Daoy (cell line): Measurements from ENCODE around the gene RNASE4. TPM values are rescaled to one million over a fixed set of nuclear protein-coding genes. Genes with fewer than 3 reads are reported as not detected.
A peak's percentile ranks its signal among the peaks of the same experiment; 100 is the strongest.
"Not testable (repeated sequence)": the region's sequence is repeated elsewhere in the genome, so short reads cannot be mapped to it uniquely, and the experiment has no call there.

ENCODE experiments used
- DNase-seq: peaks from one replicate; pipeline ENCODE4 v3.0.0-alpha.2; 2015; ENCODE audit warnings: low read depth
- total RNA-seq: library from RNA; depleted of rRNA; stranded (reverse); fragments of >200 nt; shearing (Covaris generic); gene quantifications from 2 replicates; pipeline ENCODE4 v1.2.3, GENCODE V29; 2014; rRNA removed

The RNASE4 gene
- total RNA-seq = 2.4 and 5.2 TPM in 2 replicates

GRCh38 chr14:20683891-20684661, at the start of gene RNASE4:
Gene RNASE4 (plus strand): TSS chr14:20684560. CDS start chr14:20699372, 14,812 bp downstream.
- peak; percentile 94 for DNase-seq

DNA sequence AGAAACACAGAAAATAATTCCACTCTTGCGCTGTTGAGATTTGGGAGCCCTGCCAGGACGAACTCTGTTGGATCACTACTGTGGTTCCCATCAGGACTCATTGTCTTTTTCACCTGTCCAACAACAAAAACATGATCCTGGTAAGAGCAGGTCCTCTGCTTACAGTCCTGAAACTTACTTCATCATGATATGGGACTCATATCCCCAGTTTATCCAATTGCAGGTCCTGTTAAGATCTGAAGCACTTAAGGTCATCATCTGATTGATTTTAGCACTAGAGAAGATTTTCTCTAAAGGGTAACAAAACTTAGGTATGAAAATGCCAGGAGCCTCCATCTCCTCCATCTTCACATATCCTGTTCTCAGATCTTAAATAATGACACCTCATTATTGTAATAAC, 42.8 kb upstream of the RNASE4 start, which contains the start of gene OR6S1:
OR6S1 (minus strand) TSS at position 101 of the 400 bp plus-strand sequence; CDS start at position 101, 0 bp downstream.
- DNase-seq = no peak

DNA sequence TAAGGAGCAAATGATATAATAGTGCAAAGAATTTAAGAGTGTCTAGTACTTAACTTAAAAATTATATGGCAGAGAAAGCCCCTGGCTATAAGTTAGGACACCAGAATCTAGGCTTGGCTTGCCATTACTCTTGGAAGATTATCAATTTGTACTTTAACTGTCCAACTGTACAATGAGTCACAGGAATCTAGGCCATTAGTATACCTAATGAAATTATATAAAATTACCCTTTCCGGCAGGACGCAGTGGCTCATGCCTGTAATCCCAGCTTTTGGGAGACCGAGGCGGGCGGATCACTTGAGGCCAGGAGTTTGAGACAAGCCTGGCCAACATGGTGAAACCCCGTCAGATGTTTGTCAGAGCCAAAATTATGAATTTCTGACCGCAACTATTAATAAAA, 42.2 kb upstream of the RNASE4 start:
- DNase-seq = no peak

DNA sequence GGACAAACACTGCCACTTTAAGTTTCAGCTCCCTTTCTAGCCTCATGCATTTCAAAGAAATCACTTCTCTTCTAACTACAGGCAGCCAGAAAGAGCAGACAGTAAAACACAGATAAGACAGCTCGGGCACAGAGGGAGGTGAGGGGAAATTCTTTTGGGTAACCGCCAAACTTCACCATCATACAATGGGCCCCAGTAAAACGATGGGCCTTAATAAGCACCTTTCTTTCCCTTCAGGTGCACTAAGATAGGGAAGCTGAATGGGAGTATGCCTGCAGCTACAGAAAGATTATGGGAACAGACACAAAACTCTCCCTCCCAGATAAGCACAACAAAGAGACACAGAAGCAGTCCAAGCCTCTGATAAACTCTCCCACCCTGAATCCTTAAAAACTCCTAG, 41.6 kb upstream of the RNASE4 start:
- DNase-seq = not testable (repeated sequence)

DNA sequence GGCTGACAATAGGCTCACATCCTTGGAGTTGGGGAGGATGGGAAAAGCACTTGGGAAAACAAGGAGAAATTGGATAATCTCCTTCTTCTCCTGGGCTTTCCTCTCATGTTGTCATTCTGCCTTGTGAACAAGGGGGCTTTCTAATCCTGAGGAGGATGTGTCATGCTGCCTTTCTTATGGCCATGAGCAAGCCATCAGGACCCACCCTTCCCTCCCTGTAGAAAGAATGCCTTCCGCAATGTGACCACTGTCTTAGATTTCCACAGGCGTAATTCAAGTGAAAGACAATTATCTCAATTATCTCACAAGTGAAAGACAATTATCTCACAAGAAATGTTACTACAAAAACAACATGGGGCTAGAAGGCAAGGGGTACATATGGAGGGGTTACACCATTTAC, 39.8 kb upstream of the RNASE4 start:
- no peak for DNase-seq

GRCh38 chr14:20645481-20645880, 38.9 kb upstream of the RNASE4 start:
- no peak for DNase-seq

DNA sequence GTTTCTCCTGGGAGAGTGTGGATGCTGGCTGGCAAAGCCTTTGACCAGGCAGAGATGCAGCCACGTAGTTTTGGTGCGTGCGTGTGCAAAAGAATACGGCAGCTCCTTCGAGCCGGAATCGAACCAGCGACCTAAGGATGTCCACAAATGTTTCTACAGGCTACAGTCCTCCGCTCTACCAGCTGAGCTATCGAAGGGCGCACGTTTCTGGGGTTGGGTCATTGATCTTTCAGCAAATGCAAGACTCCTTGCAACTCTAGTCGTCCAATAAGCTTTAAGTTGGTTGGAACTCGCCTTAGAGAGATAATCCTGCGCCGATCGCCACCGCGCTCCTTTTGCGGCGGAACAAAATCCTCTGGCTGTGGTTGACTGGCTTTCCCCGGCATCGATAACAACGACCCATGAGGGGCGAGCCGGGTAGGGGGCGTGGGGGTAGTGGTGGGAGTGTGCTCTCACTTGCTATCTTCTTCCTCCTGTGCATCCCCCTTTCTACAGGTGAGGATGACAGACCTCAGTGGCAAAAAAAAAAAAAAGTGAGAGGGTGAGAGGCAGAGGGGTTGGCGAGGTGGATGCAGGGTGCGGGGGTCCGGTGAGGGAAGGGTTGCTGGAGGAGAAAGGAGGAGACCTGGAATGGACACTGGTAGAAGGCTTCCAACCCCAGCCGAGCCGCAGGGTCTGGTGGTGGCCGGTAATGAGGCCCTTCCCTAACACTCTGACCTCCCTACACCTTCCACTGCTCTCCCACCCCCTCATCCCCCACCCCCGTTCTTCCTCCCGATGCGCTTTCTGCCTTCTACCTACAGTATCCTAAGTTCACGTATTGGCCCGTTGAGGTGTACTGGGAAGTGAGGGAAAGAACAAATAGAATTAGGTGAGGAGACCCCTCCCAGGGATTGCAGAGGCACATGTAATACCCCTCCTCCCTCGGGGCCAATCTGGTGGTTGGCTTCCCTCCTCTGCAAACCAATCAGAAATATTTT, 31.1 kb upstream of the RNASE4 start:
- peak; percentile 96 for DNase-seq

DNA sequence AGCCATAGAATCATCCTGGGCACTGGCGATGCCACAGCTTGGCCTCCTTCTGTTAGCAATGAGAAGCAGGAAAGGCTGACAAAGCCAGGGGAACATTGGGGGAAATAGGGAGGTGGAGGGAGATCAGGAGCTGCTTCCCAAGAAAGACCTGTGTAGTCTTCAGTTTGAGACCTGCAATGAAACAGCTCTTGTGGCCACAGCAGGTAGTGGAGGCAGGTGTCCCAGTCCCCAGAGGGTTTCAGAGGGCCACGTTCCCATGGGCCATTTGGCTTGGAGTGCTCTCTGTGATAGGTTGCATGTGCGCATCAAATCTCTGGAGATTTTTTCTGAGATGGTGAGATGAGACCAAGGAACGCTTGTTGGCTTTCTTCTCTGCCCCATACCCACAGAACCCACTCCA, 28.5 kb upstream of the RNASE4 start:
- DNase-seq = no peak

- DNase-seq = no peak
Measured at GRCh38 chr14:20656274-20656673, 28.1 kb upstream of the RNASE4 start.

DNA sequence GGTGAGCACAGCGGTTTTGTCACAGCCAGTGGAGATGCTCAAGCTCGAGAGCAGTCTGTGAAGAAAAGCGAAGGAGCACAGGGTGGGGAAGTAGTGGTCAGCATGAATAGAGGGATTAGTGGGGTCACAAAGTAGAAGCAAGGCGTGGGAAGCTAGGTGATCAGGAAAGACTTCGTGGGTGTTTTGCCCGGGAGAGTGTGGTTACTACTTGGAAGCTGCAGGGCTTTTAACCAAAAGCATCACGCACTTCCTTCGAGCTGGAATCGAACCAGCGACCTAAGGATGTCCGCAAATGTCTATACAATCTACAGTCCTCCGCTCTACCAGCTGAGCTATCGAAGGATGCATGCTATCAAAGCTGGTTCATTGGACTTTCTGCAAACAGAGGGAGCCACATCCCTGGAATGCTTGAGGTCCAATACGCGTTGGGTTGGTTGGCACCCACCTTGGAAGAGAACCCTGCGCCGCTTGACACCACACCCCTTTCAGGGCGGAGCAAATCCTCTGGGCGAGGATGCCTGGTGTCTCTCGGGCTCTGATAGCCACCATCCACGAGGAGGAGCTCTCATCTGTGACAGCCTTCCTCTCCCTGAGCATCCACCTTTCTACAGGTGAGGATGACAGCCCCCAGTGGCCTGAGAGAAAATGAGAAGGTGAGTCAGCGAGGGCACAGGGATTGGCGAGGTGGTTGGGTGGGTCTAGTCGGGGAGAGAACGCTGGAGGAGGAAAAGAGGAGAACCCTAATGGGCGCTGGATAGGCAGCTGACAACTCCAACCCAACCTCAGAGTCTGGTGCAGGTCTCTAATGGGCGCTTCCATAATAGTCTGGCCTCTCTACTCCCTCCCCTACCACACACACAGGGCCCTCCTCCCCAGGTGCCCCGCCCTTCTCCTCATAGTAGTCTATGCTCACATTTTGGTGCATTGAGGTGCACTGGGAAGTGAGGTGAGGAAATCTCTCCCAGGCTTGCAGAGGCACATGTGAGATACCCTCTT, 26.8 kb upstream of the RNASE4 start:
- peak; percentile 83 for DNase-seq

- DNase-seq = no peak
Measured at GRCh38 chr14:20658246-20658645, 26.1 kb upstream of the RNASE4 start.

GRCh38 chr14:20659336-20659735, 25.0 kb upstream of the RNASE4 start:
- no peak for DNase-seq

- peak; percentile 53 for DNase-seq
Measured at GRCh38 chr14:20659813-20660395, 24.5 kb upstream of the RNASE4 start.

DNA sequence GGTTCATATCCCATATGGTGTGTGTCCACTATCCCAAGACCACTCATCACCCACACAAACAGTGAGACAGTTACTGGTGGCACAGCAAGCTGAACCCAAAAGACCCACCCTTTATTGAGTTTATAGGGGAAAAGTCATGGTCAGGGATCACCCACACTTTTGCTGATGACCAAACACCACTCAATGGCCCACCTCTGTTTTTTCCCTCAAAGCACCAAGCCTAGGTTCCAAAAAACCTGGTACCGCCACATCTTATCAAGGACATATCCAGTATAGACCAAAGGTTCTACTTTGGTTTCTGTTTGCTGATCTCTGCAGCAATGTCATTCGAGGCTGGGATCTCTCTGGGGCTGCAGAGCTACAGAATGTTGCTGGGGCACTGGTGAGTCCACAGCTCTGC, 23.2 kb upstream of the RNASE4 start:
- no peak for DNase-seq

- DNase-seq = peak; percentile 96
Measured at GRCh38 chr14:20662968-20663732, 21.2 kb upstream of the RNASE4 start.

- not testable (repeated sequence) for DNase-seq
Measured at GRCh38 chr14:20666400-20666961, 17.9 kb upstream of the RNASE4 start.

DNA sequence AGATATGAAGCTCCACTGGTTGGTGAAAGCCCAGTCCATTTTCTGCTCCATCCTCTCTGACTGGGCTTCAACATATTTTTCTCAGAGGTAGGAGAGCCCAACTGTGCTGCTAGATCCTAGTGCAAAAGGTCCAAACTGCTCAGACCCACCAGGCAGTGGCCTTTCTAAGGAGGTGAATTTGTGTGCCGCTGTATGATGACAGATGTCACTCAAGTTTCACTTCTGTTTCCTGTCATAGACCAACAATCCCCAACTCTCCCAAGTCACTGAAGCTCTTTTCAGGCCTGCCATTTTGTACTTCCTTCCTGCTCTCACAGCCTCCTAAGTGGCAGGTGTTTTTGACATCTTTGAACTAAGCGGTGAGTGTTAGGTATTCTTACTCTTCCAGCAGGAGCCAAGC, 16.4 kb upstream of the RNASE4 start:
- DNase-seq = no peak

DNA sequence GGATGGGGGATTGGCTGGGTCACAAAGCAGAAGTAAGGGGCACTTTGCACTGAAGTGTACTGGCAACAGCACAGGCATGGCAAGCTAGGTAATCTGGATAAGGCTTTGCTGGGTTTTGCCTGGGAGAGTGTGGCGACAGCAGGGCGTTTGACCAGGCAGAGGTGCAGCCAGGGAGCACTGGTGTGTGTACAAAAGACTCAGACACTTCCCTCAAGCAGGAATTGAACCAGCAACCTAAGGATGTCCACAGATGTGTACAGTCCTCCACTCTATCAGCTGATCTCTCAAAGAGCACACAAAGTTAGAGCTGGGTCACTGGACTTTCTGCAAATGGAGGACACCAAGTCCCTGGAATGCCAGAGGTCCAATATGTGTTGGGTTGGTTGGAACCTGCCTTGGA, 15.4 kb upstream of the RNASE4 start:
- peak; percentile 56 for DNase-seq

- DNase-seq = peak; percentile 54
Measured at GRCh38 chr14:20671597-20672283, 12.6 kb upstream of the RNASE4 start.
